NCI-H1092 treated with DMSO at 0.1 percent for 48 hours (cell line): ENCODE results near the gene LRRC4C.
A peak's percentile ranks its signal among the peaks of the same experiment; 100 is the strongest.

Experiments used
- DNase-seq: peaks from one replicate; lab custom pipeline; 2025; lab: John Stamatoyannopoulos, UW

Gene LRRC4C

DNA sequence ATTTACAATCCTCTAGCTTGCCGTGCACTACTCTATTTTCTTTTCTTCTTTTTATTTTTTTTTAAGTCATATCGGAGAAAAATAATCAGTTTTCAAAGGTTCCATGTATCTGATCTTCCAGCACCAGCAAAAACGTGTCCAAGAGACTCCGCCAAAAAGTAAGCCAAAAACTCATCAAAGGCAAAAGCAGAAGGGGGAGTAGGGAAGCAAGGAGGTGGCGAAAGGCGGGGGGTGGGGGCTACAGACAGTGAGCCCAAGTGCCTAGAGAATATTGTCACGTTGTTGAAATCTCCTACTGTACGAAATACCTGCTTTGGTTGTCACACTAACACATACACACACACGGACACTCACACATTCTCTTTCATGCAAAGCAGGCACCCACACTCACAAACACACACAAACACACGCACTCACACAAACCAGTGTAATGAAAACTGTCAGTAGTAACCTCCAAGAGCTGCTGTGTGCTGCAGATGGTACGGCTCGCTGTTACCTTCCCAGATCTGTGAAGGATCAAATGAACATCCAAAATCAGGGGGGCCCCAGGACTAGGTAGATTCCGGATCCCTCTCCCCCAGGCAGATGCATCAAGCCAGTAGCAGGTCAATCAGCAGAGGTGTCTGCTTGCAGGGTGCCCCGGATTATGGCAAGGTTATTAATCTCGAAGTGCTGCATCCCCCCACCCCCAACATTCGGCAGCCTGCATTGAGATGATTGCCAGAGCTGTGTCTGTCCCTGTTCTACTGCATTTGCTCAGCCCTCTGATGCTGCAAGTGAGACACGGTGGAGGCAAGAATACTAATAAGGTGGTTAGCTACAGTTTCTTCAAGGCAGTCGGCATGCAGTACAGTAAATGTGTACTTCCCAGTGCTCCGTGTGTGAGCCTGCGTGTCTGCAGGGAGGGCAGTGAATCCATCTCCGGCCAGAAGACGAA is at the start of gene LRRC4C:
Gene LRRC4C (minus strand): TSS at position 188 of the 937 bp plus-strand sequence.
- no peak for DNase-seq

DNA sequence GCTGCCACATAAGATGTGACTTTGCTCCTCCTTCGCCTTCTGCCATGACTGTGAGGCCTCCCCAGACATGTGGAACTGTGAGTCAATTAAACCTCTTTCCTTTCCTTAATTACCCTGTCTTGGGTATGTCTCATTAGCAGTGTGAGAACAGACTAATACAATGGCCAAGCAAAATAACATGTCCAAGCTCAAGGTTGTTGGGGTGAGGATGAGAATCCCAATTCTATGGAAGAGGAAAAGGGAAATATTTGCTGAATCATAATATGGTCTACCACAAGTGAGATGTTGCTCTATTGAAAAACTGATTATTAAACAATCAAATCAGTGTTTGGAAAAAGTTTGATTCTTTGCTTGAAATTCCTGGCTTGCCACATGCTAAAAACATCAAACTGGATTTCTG is 48.7 kb upstream of the LRRC4C start:
- no peak for DNase-seq

DNA sequence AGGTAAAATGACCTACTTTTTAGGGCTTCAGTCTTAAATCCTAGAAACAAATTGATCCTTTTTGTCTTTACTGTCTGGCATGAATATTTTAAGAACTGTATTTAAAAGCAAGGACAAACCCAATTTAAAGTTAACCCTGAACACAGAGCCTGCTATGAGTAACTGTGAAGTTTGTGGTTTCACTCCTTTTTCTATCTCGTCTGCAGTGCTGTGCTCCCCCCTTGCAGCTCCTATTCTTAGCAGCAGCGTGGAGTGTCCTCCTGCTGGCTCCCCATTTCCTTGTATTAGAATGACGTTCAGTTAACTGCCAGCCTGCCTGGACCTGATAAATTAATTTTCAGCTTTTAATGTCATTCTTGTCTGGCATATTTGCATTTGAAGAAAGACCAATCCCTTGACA is 40.0 kb upstream of the LRRC4C start:
- DNase-seq: no peak

DNA sequence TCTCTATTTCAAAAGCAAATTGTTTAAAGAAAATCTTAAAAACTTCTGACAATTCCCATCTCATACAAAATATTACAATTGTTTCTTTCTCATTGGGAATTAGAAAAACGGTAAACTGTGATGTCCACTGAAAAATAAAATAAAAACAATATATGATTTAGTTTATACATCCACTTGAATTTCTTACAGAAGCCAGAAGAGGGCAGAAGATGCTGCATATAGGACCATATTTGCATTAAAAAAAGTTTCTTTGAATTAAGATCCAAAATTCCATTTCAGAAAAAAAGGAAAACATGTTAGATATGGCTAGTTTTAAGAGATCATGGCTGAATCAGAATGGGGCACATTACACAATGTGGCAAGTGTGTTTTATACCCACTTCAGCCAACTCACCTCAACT is 39.3 kb upstream of the LRRC4C start:
- DNase-seq: no peak

DNA sequence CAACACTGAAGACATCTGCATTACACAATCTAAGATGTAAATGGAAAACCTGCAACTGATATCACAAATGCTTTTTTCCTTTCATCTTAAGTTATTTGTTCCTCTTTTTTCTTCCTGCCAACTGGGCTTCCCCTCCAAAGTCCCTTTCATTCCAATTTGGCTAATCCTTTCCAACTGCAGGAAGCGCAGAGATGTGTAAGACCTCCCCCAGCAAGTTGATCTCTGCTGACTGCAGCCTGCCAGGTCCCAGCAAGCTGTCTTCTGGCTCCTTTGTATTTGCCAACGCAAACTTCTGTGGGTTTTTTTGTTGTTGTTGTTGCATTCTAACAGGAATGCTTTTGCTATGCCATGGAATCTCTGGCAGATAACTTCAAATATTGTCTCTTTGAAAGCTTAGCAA is 38.5 kb upstream of the LRRC4C start:
- DNase-seq: no peak

DNA sequence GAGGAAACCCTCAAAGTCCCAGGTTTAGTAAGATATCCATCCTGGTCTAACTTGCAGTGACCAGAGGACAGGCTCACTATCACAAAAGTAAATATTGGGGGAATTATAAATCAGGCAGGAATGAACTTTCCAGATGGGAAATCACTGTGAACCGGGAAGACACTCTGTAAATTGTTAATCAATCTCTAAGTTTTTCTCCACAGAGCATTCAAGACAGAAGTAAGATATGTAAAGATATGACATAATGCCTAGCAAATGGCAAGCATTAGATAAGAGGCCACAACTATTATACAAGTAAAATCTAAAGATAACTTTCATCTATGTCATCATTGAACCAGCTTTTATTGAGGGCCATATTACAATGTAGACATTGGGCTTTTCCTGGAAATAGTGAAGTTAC is 35.3 kb upstream of the LRRC4C start:
- no peak for DNase-seq

DNA sequence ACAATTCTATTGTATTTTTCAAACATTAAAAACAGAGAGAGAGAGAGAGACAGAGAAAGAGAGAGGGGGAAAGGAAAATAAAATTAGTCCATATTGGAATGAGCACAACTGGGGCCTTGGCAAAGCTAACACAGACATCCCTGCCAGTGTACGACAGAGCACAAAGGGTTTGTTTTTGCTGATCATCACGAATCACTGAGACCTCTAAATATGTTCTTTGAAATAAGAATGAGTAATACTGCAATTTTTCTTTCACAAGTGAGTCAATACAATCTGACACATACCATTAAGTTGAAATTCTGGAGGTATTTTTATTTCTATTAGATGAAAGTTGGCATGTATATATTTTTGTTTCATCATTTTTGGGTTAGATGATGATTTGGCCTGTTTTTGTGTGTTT is 27.0 kb upstream of the LRRC4C start:
- DNase-seq: no peak

DNA sequence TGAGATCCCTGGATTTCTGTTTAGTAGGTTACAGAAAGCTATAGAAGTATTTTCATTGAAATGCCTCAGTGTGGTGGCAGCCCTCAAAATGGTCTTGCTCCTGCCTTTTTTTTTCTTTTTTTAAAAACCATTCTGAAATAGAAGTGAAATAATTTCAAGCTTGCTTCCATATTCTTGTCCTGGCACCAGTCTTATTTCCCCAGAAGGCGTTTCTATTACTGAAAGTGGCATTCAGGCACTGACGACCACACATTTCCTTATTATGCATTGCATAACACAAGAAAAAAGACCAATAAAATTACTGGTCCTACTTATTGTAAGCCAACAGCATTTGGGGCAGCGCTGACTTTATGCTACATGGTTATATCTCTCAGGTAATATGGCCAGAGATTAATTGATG is 24.5 kb upstream of the LRRC4C start:
- DNase-seq: no peak

DNA sequence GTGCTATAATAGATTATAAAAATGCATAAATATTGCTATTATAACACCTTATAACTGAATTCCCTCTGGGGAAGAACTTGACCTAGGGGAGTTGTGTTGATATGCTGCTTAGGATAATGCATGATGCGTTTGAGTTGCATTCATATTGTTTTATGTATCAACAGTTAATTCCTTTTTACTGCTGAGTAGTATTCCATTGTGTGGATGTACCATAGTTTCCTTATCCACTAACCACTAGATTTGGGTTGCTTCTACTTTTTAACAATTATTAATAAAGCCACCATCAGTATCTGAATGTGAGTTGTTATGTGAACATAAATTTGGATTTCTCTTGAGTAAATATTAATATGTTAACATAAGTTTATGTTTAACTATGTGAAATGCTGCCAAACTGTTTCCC is 19.7 kb upstream of the LRRC4C start:
- no peak for DNase-seq

DNA sequence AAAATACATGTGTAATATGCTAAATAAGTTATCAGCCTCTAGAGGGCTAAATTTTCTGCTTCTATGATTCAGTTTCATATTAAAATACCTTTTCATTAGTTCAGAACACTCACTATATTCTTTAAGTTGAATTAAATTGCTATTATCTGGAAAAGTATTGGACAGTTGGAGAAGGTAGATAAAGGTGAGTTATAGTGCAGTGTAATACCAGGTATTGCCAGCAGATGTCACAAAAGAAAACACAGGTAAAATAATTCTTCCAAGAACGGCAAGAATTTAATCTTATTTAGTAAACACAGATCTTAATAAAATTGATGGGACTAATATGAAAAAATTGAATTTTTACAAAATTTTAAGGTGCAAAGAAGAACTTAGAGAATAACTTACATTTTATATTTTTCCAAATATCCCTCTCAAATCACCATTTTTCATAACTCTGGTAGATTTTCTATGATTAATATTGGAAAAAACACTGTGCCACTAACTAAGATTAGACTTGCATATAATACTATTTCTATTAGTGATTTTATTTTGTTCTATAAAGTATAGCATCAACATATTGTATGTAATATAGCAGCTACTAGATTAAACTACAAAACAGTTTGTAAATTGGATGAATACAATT is 1.7 kb upstream of the LRRC4C start:
- no peak for DNase-seq

DNA sequence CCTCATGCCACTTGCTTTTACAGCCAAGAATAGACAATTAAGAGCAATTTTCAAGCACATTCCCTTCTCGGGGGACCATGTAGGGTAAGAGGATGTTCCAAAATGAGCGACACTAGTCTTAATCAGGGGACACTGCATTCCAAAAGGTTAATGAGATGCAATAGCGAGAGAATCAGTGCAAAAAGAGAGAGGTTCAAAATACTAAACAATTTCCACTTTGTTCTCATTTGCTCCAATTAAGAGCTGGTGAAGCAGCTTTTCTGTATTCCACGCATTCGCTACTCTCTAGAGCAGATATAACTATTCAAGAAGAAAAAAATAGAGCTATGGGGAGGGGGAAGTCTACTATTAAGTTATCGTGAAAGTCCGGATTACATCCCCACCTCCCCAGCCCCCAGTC is 811 bp downstream of the LRRC4C start:
- no peak for DNase-seq

DNA sequence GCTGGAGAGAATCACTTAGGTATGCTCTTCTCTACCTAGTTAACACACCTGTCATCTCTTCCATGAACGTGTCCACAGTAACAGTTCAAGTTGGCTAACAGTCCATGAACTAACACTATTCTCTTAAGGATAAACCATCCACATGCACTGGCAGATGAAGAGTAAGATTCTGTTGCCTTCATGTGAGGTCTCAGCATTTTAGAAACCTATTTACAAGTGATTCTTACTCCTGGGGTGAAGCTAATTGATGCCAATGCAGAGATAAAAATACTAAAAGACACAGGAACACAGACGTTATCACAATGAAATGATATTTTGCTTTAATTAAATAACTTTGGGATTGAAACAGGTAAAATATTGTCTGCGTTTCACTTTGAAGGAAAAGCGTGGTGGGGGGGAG is 1.3 kb downstream of the LRRC4C start:
- no peak for DNase-seq

DNA sequence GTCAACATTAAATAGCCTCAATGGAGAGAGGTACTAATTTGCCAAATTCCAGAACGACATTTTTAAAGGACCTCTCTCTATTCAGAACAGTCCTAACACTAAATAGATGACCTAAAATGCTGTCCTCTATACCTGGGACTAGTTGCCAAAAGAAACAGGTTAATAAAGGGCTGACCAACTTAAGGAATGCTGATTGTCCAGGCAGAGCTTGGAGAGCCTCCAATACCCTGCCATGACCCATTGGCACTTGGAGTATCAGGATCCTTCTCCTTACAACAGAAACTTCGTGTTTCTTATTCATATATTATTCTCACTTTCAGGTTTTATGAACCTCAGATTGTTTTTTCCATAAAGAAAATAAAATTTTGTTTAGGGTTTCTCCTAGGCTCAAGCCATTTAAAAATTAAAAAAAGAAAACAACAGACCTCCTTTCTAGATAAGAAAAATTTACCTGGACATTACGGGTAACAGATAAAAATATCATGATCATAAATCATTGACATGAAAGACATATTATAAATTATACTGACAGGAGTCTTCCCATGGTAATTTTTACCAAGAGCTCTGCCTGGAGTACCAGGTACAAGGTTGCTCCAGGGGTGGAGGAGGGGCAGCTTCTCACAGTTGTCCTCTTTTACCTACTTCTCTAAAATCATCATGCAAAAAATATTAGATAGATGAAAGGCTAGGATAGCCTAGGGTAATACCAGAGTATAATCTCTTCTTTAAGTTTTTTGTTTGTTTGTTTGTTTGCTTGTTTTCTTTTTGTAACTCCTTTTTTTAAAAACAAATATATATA is 2.0 kb downstream of the LRRC4C start:
- no peak for DNase-seq

DNA sequence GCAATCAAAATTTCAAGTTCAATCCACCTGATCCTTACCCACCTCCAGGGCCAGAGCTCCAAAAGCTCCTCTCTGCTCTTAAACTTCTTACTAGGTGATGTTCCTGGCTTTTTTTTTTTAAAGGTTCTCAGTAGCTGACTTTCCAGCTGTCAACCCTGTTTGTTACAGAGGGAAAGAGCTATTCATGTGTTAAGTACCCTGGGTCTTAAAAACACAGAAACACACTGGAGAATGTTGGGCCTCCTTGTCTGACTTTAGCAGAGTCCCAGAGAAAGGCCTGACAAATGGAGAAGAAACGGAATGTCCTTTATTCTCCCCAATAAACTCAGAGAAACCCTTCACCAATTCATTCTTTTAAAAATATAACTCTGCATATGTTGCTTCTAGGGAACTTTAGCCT is 3.2 kb downstream of the LRRC4C start:
- no peak for DNase-seq

DNA sequence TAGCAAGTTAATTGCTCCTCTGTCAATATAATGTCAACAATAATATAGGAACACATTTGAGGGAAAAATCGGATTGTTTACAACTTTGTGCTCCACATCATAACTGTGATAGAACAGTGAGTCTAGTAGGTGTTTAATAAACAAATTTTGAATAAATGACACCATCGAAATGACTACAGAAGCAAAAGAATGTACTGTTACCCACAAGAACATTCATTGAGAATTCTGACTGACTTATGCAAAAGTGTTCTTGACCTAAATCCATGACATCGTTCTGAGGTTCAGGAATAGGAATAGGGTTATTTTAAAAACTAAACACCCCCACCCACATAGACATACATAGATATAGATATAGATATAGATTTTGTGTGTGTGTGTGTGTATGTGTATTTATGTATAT is 8.4 kb downstream of the LRRC4C start:
- DNase-seq: no peak

DNA sequence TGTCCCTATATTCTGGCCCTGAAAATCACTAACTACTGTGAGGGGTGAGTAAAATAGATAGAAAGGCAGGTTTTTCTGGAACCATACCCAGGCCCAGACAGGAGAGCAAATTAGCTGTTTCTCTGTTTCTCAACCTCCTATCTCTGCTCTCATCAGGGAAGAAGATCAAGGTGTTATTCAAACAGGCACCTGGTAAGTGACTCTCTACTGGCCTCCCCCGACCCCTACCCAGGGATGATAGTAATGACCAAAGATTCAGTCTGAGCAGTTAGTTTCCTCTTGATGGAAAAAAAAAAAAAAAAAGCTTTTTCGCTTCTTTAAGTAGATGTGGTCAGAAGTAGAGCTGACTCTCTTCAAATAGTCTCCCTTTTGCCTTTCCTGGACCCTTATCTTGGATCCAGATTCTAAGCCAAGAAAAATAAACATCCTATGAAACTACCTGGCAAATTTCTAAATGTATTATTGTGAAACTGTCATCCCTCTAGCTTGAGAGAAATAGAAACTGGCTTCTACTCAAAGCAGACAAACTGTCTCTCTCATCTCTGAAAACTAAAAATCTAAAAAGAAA is 9.9 kb downstream of the LRRC4C start:
- no peak for DNase-seq

DNA sequence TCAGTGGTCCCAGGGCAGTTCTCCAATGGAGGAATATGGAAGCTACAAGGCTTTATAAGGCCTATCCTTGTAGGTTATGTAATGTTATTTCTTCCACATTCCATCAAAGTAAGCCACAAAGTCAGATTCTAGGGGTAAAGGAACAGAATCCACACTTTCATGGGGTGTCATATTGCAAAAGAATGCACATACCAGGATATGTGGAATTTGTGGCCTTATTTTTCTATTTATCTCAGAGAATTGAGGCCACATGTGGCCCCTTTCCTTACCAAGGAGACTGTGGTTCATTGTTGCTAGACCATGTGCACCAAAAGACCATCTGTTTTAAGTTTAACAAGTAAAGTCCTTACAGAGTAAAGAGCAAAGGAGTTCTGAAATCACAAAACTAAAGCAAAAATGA is 12.9 kb downstream of the LRRC4C start:
- no peak for DNase-seq

DNA sequence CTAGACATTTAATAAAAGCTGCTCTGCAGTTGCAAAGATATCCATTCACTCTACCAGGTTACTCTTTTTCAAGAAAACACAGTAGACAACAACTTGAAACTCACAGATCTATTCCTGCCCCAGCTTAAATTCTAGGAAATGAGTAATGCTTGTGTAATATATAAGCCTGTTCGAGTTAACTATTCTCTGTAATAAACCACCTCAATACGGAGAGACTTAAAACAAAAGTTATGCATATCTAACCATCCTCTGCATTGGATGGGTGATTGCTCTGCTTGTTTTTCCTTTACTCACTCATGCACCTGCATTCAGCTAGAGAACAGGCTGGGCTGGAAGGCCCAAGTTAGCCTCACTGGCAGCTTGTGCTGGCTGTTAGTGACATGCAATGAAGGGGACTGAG is 13.3 kb downstream of the LRRC4C start:
- no peak for DNase-seq

DNA sequence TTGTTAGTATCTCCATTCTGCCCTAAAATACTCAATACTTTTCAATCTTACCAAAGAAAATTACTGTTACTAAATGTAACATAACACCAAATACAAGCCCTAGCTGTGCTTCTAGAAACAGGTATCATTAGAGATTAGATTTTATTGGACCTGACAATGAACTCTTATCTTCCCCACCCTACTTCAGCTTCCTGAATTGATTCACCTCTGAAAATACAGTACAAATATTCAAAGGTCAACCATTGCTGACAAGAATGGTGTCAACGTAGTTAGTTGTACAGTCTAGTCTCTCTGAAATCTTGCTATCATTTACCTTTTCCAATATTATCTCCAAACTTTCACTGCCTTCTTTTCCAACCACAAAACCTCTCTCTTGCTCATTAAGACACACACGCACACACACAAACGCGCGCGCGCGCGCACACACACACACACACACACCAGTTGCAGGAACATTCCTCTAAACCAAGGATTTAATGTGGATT is 22.4 kb downstream of the LRRC4C start:
- DNase-seq: no peak

DNA sequence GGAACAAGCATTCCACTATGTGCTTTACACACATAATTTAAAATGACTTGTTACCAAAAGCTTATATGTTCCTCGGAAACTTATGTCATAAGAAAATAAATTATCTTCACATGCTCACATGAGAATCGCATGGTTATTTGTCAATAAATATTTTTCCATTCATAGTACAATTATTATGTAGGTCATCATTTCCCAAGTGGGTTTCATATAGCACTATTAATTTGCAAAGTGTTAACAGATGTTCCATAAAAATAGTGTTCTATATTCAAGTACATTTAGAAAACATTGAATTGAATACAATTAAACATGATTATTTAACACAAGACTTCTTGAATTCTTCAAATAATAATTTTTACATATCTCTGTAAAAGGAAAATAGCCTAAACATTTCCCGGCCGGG is 23.9 kb downstream of the LRRC4C start:
- no peak for DNase-seq

DNA sequence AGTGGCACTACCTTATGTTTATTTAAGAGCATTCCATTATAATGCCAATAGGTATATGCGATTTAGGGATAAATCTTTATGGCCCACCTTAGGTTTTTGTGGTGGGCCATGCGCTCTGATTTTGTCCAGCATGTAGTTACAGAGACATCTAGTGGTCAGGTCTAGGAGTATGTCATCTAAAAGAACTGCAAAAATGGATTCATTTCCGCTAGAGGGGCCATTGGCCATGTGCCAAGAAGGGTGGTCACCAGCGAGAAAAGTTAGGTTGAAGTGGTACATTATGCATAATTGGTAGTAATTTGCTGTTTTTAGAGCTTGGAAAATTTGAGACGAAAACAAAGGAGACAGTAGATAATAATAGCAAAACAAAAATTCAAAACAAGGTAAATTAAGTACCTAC is 27.7 kb downstream of the LRRC4C start:
- DNase-seq: peak; percentile 20

DNA sequence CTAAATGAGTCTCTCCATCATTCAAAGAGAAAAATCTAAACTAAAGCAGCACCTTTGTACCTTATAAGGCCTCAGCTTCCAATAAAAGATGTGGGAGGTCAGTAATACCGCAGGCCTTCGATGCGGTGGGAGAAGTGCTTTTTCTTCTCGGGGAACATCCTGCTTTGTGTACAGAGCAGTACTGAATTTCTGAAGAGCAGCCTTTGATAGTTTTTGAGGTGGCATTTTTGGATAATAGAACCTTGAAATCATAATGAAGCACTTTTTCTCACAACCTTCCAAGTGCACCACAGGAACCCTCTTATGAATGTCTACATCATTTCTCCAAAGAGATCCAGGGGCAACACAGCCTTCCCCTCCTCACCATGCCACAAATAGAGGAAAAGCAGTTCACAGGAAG is 39.6 kb downstream of the LRRC4C start:
- no peak for DNase-seq
